ENCODE data around the gene CCDC195.

The CCDC195 gene

GRCh38 chr2:224658780-224659405 is 57.3 kb downstream of the CCDC195 start:
- no peak overlapping the region for H3K27ac ChIP-seq
- TF ChIP-seq CTCF (IDR thresholded peaks at IDR 0.05) = no peak
- no peak for TF ChIP-seq ZFX (IDR thresholded peaks at IDR 0.05; ENCODE audit: borderline replicate concordance)

- H3K27ac ChIP-seq = no peak overlapping the region
- TF ChIP-seq CTCF (IDR thresholded peaks at IDR 0.05) (no peak), ZFX (IDR thresholded peaks at IDR 0.05; ENCODE audit: borderline replicate concordance) (no peak)
These were observed 58.8 kb downstream of the CCDC195 start for GRCh38 chr2:224657349-224657748.

GRCh38 chr2:224655006-224655537 is 61.1 kb downstream of the CCDC195 start:
- TF ChIP-seq CTCF (IDR thresholded peaks at IDR 0.05) (no peak), ZFX (IDR thresholded peaks at IDR 0.05; ENCODE audit: borderline replicate concordance) (no peak)
- no peak overlapping the region for H3K27ac ChIP-seq

Data from 22Rv1 (cell line).